ENCODE results near the gene RAB38.

DNA sequence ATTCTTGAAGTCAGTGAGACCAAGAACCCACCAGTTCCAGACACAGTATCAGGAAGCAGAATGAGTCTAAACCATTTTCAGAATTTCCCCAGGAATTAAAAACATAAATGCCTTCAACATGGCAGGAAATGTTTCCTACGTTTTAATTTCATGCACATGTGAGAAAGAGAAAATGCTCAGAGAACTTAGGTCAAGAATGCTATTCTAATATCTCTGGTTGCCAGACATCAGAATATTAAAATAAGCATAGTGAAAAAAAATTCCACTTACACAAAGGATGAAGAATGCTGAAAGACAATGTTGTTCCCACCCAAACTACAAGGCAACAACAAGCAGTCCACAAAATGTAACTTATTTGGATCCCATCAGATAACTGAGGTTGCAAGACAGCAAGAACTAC is 104.8 kb downstream of the RAB38 start:
- TF ChIP-seq, protein P1, sequence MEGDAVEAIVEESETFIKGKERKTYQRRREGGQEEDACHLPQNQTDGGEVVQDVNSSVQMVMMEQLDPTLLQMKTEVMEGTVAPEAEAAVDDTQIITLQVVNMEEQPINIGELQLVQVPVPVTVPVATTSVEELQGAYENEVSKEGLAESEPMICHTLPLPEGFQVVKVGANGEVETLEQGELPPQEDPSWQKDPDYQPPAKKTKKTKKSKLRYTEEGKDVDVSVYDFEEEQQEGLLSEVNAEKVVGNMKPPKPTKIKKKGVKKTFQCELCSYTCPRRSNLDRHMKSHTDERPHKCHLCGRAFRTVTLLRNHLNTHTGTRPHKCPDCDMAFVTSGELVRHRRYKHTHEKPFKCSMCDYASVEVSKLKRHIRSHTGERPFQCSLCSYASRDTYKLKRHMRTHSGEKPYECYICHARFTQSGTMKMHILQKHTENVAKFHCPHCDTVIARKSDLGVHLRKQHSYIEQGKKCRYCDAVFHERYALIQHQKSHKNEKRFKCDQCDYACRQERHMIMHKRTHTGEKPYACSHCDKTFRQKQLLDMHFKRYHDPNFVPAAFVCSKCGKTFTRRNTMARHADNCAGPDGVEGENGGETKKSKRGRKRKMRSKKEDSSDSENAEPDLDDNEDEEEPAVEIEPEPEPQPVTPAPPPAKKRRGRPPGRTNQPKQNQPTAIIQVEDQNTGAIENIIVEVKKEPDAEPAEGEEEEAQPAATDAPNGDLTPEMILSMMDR (IDR thresholded peaks at IDR 0.05), result no peak
- TF ChIP-seq POLR2A (IDR thresholded peaks at IDR 0.05; ENCODE audit: low read depth), result no peak

Data from esophagus muscularis mucosa (tissue), 3 donors.